OCI-LY1 (cell line): ENCODE measurements around the gene DPF1.

Source experiments
- CTCF ChIP-seq: fragments of 200-600 bp; sonication (generic), shearing (Covaris generic); IDR thresholded peaks from 2 replicates; pipeline ENCODE4 v1.5.1; 2017; ENCODE audit warnings: mild to moderate bottlenecking, antibody characterized with exemption, low read length, moderate library complexity, mixed read lengths
- EZH2 ChIP-seq: fragments of 200-600 bp; sonication (generic), shearing (Covaris generic); IDR thresholded peaks from 2 replicates; pipeline ENCODE4 v1.8.0; 2017; ENCODE audit warnings: borderline replicate concordance, mixed run types, mild to moderate bottlenecking, antibody characterized with exemption, low read length, moderate library complexity, mixed read lengths

- TF ChIP-seq CTCF (no peak), EZH2 (no peak)
Observed at GRCh38 chr19:38239816-38240215, 15.8 kb upstream of the DPF1 start.
